Measurements from ENCODE around the gene LPO. TPM values are rescaled to one million over a fixed set of nuclear protein-coding genes. Genes with fewer than 3 reads are reported as not detected.

LPO gene
- total and polyA plus RNA-seq, 10 of the 15 experiments (the other 5 are each of a cell fraction or from before 2014, with no cell fraction given): 0.03 to 0.11 (median 0.06) TPM; not detected in 7

- TF ChIP-seq BCL3 (IDR thresholded peaks at IDR 0.05; ENCODE audit: borderline replicate concordance, insufficient read depth, low read depth, low read length, poor library complexity, severe bottlenecking): no peak
Observed at GRCh38 chr17:58219789-58220183, 18.6 kb upstream of the LPO start (continued).

GRCh38 chr17:58224315-58224714, 14.1 kb upstream of the LPO start:
- ATAC-seq: no peak
- no peak overlapping the region for H3K4me2 ChIP-seq (ENCODE audit: control insufficient read depth, insufficient read depth)
- no peaks in the 10 kb centered on the region for H3K79me2 ChIP-seq (ENCODE audit: control insufficient read depth, insufficient read depth, low read length)
- in situ Hi-C loops (cut with MboI): no loop called here
- no peaks in the 10 kb centered on the region for H3K36me3 ChIP-seq (ENCODE audit: control insufficient read depth in 2 of 2, insufficient read depth in 2 of 2, low read length in 1 of 2)
- no peak for FAIRE-seq
- intact Hi-C loops (cut with micrococcal nuclease; ENCODE audit: unreplicated experiment): no loop called here
- no peaks in the 10 kb centered on the region; the same call in 2 of the 3 replicates for H3K9me3 ChIP-seq (replicated peaks; ENCODE audit: control insufficient read depth, insufficient read depth, low read length)
- no peak overlapping the region for H3K27ac ChIP-seq (ENCODE audit: control insufficient read depth, insufficient read depth)
- no peak for DNase-seq (ENCODE audit: low read depth, low spot score)
- ChIA-PET POLR2A (interaction anchor here (1.5 kb wide), 1 partner anchor 11 kb away, joined by 6 read pairs; no protein-coding TSS in a partner anchor), CTCF (interaction anchor here (0.7 to 1.1 kb wide), 3 partner anchors 8 to 24 kb away, joined by 3 to 4 read pairs (median 3); no protein-coding TSS in a partner anchor), RAD21 (ENCODE audit: unreplicated experiment) (no interaction called here), SMC1A (ENCODE audit: uncharacterized antibody, unreplicated experiment) (interaction anchor here (1.0 kb wide), 1 partner anchor 24 kb away, joined by 3 read pairs; no protein-coding TSS in a partner anchor)
- WGBS (ENCODE audit: insufficient coverage, insufficient replicate concordance, low lambda C conversion rate, missing lambda C conversion rate): 0% methylated on average over 1 of the region's 1 CpG
- H2AFZ ChIP-seq (ENCODE audit: control insufficient read depth, low read depth, low read length): no peak overlapping the region
- no peaks in the 10 kb centered on the region for H3K27me3 ChIP-seq (replicated peaks in 1 of 2; ENCODE audit: control insufficient read depth in 2 of 2, insufficient read depth in 2 of 2, low read length in 1 of 2)
- no peak overlapping the region for H3K4me3 ChIP-seq
- H3K9ac ChIP-seq (ENCODE audit: control insufficient read depth, insufficient read depth, low read length): no peak overlapping the region
- BruUV-seq (replicated peaks): no TSS peak
- no peaks in the 10 kb centered on the region for H4K20me1 ChIP-seq (ENCODE audit: control insufficient read depth, insufficient read depth)
- H3K4me1 ChIP-seq (ENCODE audit: control insufficient read depth, insufficient read depth, low read length): peaks cover 8% of the 10 kb centered on the region
- TF ChIP-seq RELB (IDR thresholded peaks at IDR 0.05; ENCODE audit: low read depth) (no peak), NR2C2 (IDR thresholded peaks at IDR 0.05; ENCODE audit: borderline replicate concordance, control insufficient read depth, insufficient read length, low read depth) (no peak), HDAC6 (IDR thresholded peaks at IDR 0.05; ENCODE audit: unreplicated experiment) (no peak), RUNX3 (IDR thresholded peaks at IDR 0.05; ENCODE audit: low read length) (0 out of 2 replicates have a peak, but pooled peaks have one; percentile 28), KLF5 (IDR thresholded peaks at IDR 0.05; ENCODE audit: partially characterized antibody) (no peak), BCL3 (IDR thresholded peaks at IDR 0.05; ENCODE audit: borderline replicate concordance, insufficient read depth, low read depth, low read length, poor library complexity, severe bottlenecking) (no peak), CEBPB (IDR thresholded peaks at IDR 0.05; ENCODE audit: borderline replicate concordance in 1 of 2, low read depth in 2 of 2, low read length in 2 of 2) (no peak), HCFC1 (IDR thresholded peaks at IDR 0.05; ENCODE audit: low read length) (no peak), DPF2 (IDR thresholded peaks at IDR 0.05) (no peak), WRNIP1 (IDR thresholded peaks at IDR 0.05; ENCODE audit: borderline replicate concordance, low read depth, low read length) (no peak), PKNOX1 (IDR thresholded peaks at IDR 0.05) (peak; percentile 45)
- TF ChIP-seq, protein P1, sequence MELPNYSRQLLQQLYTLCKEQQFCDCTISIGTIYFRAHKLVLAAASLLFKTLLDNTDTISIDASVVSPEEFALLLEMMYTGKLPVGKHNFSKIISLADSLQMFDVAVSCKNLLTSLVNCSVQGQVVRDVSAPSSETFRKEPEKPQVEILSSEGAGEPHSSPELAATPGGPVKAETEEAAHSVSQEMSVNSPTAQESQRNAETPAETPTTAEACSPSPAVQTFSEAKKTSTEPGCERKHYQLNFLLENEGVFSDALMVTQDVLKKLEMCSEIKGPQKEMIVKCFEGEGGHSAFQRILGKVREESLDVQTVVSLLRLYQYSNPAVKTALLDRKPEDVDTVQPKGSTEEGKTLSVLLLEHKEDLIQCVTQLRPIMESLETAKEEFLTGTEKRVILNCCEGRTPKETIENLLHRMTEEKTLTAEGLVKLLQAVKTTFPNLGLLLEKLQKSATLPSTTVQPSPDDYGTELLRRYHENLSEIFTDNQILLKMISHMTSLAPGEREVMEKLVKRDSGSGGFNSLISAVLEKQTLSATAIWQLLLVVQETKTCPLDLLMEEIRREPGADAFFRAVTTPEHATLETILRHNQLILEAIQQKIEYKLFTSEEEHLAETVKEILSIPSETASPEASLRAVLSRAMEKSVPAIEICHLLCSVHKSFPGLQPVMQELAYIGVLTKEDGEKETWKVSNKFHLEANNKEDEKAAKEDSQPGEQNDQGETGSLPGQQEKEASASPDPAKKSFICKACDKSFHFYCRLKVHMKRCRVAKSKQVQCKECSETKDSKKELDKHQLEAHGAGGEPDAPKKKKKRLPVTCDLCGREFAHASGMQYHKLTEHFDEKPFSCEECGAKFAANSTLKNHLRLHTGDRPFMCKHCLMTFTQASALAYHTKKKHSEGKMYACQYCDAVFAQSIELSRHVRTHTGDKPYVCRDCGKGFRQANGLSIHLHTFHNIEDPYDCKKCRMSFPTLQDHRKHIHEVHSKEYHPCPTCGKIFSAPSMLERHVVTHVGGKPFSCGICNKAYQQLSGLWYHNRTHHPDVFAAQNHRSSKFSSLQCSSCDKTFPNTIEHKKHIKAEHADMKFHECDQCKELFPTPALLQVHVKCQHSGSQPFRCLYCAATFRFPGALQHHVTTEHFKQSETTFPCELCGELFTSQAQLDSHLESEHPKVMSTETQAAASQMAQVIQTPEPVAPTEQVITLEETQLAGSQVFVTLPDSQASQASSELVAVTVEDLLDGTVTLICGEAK (IDR thresholded peaks at IDR 0.05; ENCODE audit: borderline replicate concordance): no peak

All from GM12878 (cell line).